HG03103 (cell line): Measurements from ENCODE around the gene TAB2.
"Not testable (repeated sequence)": the region's sequence is repeated elsewhere in the genome, so short reads cannot be mapped to it uniquely, and the experiment has no call there.

Source experiments
- ATAC-seq: cut with Tn5 transposase; IDR thresholded peaks from one replicate; pipeline ENCODE4 v1.9.1; 2021; ENCODE audit warnings: low read depth; ENCODE audit not compliant: unreplicated experiment

The TAB2 gene

DNA sequence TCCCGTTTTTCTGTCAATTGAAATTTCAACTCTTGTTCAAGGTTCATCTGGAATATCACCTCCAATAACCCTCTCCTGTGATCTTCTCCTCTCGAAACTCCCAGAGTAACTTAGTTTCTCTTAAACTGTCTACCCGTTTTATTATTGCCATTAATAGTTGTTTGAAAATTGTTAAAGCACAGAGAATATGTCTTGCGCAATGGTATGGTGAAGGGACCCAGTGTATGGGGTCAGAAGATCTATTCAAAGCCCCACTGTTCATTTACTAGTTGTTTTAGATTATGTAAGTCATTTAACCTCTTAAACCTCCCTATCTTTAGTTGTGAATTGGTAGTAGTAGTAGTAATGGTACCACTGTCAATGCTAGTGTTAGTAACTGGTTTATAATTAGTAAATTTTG is 6.2 kb upstream of the TAB2 start:
- ATAC-seq: no peak

DNA sequence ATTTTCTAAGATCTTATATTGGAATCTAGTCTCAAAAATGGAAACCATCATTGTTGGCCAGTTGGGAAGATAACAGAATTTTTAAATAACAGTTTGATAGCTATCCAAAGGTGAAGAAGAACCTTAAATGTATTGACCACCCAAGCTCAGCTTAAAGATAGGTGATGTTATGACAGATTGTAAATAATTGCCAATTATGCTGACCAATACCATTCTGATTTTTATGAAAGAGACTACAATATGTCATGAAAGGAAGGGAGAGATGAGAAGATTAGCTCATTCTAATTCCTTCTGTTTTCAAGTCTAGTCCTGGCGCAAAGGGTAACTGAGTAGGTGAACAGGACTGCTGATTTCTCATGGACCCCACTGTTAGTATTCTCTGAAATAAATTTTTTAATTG is 5.7 kb upstream of the TAB2 start:
- ATAC-seq: no peak

DNA sequence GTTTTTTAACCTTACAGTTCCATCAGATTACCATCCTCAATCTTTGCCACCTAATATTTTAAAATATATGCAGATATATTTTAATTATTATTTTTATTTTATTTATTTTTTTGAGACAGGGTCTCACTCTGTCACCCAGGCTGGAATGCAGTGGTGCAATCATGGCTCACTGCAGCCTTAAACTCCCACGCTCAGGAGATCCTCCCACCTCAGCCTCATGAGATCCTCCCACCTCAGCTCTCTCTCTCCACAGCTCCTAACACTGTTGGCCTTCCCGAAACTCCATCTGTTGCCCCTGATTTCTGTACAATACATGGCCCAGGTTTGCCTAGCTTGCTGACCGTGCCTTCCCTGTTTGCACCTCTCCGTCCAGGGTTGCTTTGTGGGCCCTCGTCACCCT is 4.4 kb upstream of the TAB2 start:
- no peak for ATAC-seq

DNA sequence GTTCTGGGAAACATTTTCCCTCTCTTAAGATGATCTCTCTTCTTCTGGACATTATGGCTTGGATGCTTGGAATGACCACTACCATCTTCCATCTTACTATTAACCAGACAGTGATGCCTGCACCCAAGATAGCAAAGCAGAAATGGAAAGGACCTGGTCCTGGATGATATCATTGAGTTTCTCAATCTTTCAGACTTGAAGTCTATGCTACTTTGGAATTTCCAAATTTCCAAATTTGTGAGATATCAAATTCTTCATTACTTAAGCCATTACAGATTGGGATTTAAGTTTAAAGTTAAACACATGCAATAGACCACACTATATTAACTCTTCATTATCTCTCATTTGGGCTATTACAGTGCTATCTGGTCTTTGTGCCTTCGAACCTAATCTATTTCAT is 3.7 kb upstream of the TAB2 start:
- no peak for ATAC-seq

DNA sequence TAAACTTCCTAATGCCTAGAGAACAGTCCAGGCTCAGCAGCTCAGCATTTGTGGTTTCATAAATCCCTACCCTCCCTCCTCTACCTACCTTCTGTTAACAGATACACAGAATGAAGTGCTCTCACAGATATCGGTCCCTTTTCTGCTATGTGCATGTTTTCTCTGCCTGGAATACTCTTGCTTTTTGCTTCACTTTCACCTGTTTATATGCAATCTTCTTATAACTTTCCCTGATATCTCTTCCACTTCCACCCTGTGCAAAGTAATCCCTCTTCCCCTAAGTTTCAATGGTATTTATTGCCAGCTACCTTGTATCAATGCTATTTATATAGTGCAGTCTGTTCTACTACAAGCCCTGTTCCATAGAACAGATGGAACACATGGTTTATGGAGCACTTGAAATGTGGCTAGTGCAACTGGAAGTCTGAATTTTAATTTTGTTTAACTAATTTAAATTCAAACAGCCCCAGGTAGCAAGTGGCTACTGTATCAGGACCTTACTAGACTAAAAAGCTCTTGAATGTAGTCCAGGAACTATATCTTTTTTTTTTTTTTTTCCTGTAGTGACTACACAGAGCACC is 3.1 kb upstream of the TAB2 start:
- no peak for ATAC-seq

DNA sequence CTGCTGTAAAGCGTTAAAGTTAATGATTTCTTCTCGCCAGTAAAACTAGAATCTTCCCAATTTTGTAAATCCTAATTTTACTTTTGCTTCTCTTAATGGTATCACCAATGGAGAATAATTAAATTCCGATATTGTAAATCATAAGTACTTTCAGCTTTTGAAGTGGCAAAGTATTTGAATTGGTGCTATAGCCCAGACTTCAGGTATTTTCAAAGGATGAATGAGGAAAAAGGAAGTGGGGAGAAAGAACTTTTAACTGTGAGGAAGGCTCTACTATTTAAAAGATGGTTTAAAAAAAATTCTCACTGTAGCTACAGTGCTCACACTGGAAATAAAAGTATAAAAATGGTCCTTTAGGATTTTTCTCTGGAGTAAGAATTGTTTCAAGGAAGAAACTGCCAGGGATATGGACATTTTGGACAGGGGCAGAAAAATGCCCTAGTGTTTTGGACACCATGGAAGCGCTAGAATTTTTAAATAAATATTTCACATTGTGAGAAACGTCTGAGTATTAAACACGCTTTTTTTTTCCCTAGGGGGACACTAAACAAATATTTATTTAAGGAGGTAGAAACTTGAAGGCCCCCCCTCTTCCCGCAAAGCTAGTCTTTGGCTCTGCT is 1.3 kb upstream of the TAB2 start:
- ATAC-seq: no peak

- ATAC-seq: peak; percentile 56
Measured at GRCh38 chr6:149316740-149317643, 520 bp upstream of the TAB2 start.

GRCh38 chr6:149318581-149319286 is 1.2 kb downstream of the TAB2 start:
- ATAC-seq: peak; percentile 12

- no peak for ATAC-seq
Measured at GRCh38 chr6:149319422-149319821, 1.9 kb downstream of the TAB2 start.

- not testable (repeated sequence) for ATAC-seq
Measured at GRCh38 chr6:149320016-149320415, 2.5 kb downstream of the TAB2 start.

- ATAC-seq: no peak
Measured at GRCh38 chr6:149320796-149321195, 3.3 kb downstream of the TAB2 start.

DNA sequence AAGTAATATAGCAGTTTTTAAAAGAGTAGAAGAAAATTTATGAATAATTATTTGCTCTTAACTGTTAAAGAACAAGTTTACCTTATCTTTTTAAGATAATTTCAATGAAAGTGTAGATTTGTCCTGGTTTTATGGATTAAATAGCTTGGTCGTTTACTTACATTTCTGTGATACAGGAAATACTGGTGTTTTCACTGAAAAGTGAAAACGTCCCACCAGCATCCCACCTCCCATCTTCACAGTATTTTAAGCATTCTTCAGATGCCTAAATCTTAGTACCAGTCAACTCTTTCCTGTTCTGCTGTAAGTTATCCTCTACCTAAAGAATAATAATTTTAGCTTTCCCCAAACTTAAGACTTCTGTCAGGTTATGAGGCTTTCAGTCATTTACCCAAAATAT is 5.8 kb downstream of the TAB2 start:
- no peak for ATAC-seq

- ATAC-seq: no peak
Measured at GRCh38 chr6:149323925-149324324, 6.4 kb downstream of the TAB2 start.

DNA sequence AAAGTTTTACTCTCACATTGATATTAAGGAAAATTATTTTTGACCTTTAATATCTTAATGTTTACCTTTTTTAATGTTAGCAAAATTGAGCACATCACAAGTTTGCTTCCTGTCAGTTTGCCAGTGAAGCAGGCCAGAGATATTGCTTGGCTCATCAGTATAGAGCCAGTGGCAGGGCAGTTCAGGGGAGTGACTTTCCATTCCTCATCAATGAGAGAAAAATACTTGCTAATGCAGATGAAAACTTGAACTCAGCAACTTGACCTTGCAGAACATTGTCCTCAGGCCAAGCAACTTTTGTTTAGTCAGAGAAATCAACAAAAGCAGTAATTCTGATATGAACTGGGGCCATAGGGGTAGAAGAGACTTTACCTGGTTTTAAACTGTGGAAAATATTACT is 6.9 kb downstream of the TAB2 start:
- no peak for ATAC-seq

GRCh38 chr6:149325648-149326236 is 8.2 kb downstream of the TAB2 start:
- no peak for ATAC-seq

- ATAC-seq: no peak
Measured at GRCh38 chr6:149327638-149328037, 10.1 kb downstream of the TAB2 start.

DNA sequence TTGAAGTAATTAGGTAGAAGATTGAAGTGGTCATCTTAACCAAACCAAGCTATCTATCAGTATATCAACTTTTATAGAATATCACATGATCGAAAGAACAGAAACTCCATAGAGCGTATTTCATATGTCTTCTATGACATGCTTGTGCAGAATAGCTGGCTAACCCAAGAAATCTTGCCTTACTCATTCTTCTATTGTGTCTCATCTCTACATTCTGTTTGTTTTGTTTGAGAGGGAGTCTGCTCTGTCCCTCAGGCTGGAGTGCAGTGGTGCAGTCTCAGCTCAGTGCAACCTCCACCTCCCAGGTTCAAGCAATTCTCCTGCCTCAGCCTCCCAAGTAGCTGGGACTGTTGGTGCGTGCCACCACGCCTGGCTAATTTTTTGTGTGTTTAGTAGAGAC is 10.6 kb downstream of the TAB2 start:
- no peak for ATAC-seq

DNA sequence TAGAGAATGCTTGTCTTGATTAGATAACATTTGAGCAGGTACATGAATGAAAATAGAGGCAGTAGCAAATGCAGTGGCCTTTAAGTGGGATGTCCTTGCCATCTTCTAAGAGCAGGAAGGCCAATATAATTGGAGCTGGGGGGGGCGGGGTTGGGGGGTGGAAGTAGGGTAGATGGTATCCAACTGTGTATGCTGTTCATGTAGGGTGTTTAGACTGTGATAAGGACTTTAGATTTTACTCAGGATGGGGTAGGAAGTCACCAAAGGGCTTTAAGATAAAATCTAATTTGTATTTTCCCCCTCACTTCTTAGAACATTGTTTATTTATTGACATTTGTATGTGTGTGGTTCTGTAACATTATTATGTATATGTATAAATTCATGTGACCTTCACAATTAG is 12.0 kb downstream of the TAB2 start:
- no peak for ATAC-seq

DNA sequence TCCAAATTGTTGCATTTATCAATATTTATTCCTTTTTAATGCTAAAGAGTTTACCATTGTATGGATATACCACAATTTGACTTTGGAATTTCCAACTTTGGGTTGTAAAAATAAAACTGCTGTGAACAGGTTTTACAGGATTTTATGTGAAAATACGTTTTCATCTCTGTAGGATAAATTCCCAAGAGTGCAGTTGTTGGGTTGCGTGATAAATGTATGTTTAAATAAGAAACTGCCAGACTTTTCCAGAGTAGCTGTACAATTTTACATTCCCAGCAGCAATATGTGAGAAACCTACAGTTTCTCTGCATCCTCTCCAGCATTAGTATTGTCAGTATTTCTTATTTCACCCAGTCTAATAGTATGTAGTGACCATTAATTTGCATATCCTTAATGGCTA is 12.6 kb downstream of the TAB2 start:
- ATAC-seq: no peak

- no peak for ATAC-seq
Measured at GRCh38 chr6:149331043-149331807, 13.7 kb downstream of the TAB2 start.
